CD14-positive monocyte (primary cell): ENCODE data around the gene CCR7. TPM values are rescaled to one million over a fixed set of nuclear protein-coding genes. Genes with fewer than 3 reads are reported as not detected.

Source experiments
- DNase-seq, 3 donors: peaks; one replicate each; pipeline ENCODE4 v3.0.0-alpha.2; 2011 to 2022
- H2AFZ ChIP-seq: 2 replicates; pipeline ENCODE4 v1.6.0; 2012; ENCODE audit warnings: mild to moderate bottlenecking, low read depth, low read length, inconsistent platforms; ENCODE audit not compliant: insufficient read depth, poor library complexity, severe bottlenecking
- H3K27ac ChIP-seq, 2 donors: 1 replicate in 1 of 2; 2 replicates in 1 of 2; pipeline ENCODE4 v1.5.1; 2012 to 2013; ENCODE audit warnings: low read length in 2 of 2, control low read depth in 1 of 2, inconsistent platforms in 1 of 2, low read depth in 1 of 2, mild to moderate bottlenecking in 1 of 2
- H3K27me3 ChIP-seq, 2 donors: one replicate each; pipeline versions ENCODE4 v1.6.0 to v1.6.1; 2011 to 2013; ENCODE audit warnings: low read length in 2 of 2; ENCODE audit not compliant: control insufficient read depth in 2 of 2, insufficient read depth in 2 of 2
- H3K36me3 ChIP-seq, 2 donors: replicated peaks in 1 of 2; 1 replicate in 1 of 2; 2 replicates in 1 of 2; pipeline versions ENCODE4 v1.5.1 to v1.6.1; 2012 to 2013; ENCODE audit warnings: low read length in 2 of 2, control low read depth in 1 of 2, inconsistent platforms in 1 of 2, mild to moderate bottlenecking in 1 of 2; ENCODE audit not compliant: insufficient read depth in 2 of 2, control insufficient read depth in 1 of 2
- H3K4me1 ChIP-seq, 2 donors: 1 replicate in 1 of 2; 2 replicates in 1 of 2; pipeline versions ENCODE4 v1.5.1 to v1.6.1; 2012 to 2013; ENCODE audit warnings: low read length in 2 of 2, control low read depth in 1 of 2, inconsistent platforms in 1 of 2, mild to moderate bottlenecking in 1 of 2, moderate library complexity in 1 of 2; ENCODE audit not compliant: insufficient read depth in 2 of 2, control insufficient read depth in 1 of 2
- H3K4me2 ChIP-seq: replicated peaks from 2 replicates; pipeline ENCODE3; 2012; ENCODE audit warnings: low read length, moderate library complexity, mild to moderate bottlenecking; ENCODE audit not compliant: poor library complexity, severe bottlenecking; ENCODE audit errors: extremely low read depth
- H3K4me3 ChIP-seq, 3 experiments: fragments of 200-600 bp in 1 of 3; sonication (generic) in 1 of 3; replicated peaks in 1 of 3; 1 replicate in 2 of 3; 2 replicates in 1 of 3; pipeline ENCODE4 v1.5.1; 2011 to 2013; ENCODE audit warnings: low read length in 3 of 3, mild to moderate bottlenecking in 3 of 3, control low read depth in 2 of 3, low read depth in 2 of 3, inconsistent platforms in 1 of 3, moderate library complexity in 1 of 3
- H3K79me2 ChIP-seq: 2 replicates; pipeline ENCODE4 v1.6.0; 2012; ENCODE audit warnings: mild to moderate bottlenecking, control low read depth, inconsistent platforms, low read length, moderate library complexity; ENCODE audit not compliant: insufficient read depth
- H3K9ac ChIP-seq: 2 replicates; pipeline ENCODE4 v1.6.0; 2017; ENCODE audit warnings: low read length, mild to moderate bottlenecking; ENCODE audit not compliant: insufficient read depth, poor library complexity, severe bottlenecking
- H3K9me3 ChIP-seq, 2 donors: replicated peaks in 1 of 2; 1 replicate in 1 of 2; 2 replicates in 1 of 2; pipeline versions ENCODE4 v1.5.1 to v1.6.1; 2012 to 2013; ENCODE audit warnings: low read length in 2 of 2, control low read depth in 1 of 2; ENCODE audit not compliant: control insufficient read depth in 1 of 2, insufficient read depth in 1 of 2
- H4K20me1 ChIP-seq: 2 replicates; pipeline ENCODE4 v1.6.0; 2012; ENCODE audit warnings: mild to moderate bottlenecking, low read length, control low read depth, moderate library complexity; ENCODE audit not compliant: insufficient read depth
- H3K27ac Mint-ChIP-seq, 7 donors: one replicate each; pipeline ENCODE4 v1.8.0; 2020; ENCODE audit warnings: mild to moderate bottlenecking in 7 of 7, mixed read lengths in 7 of 7, moderate library complexity in 6 of 7, inconsistent platforms in 2 of 7
- H3K27me3 Mint-ChIP-seq, 3 donors: one replicate each; pipeline ENCODE4 v1.8.0; 2021 to 2022; ENCODE audit warnings: low read depth in 3 of 3, mild to moderate bottlenecking in 3 of 3, mixed read lengths in 3 of 3, moderate library complexity in 3 of 3, inconsistent platforms in 1 of 3
- H3K36me3 Mint-ChIP-seq, 2 donors: one replicate each; pipeline ENCODE4 v1.8.0; 2020; ENCODE audit warnings: mixed read lengths in 2 of 2, inconsistent platforms in 1 of 2, mild to moderate bottlenecking in 1 of 2
- H3K4me1 Mint-ChIP-seq: one replicate; pipeline ENCODE4 v1.8.0; 2020; ENCODE audit warnings: mild to moderate bottlenecking, mixed read lengths
- H3K4me3 Mint-ChIP-seq, 2 donors: one replicate each; pipeline ENCODE4 v1.8.0; 2020; ENCODE audit warnings: mild to moderate bottlenecking in 2 of 2, mixed read lengths in 2 of 2, moderate library complexity in 1 of 2
- H3K9me3 Mint-ChIP-seq, 7 donors: one replicate each; pipeline ENCODE4 v1.8.0; 2020 to 2022; ENCODE audit warnings: mixed read lengths in 7 of 7, mild to moderate bottlenecking in 6 of 7, moderate library complexity in 6 of 7, inconsistent platforms in 2 of 7
- CTCF ChIP-seq: fragments of 200-600 bp; IDR thresholded peaks from one replicate; pipeline ENCODE4 v1.8.0; 2022; ENCODE audit warnings: antibody characterized with exemption, mild to moderate bottlenecking
- WGBS: methylation state at CpG from one replicate; pipeline ENCODE4 v1.1.5; 2013; ENCODE audit warnings: missing lambda C conversion rate; ENCODE audit not compliant: insufficient coverage; 5-methylcytosine and 5-hydroxymethylcytosine counted together
- intact Hi-C, 2 donors: fragments of 100-400 bp; cut with micrococcal nuclease; formaldehyde crosslinking; loops; one replicate each; pipeline versions ENCODE4 v1.15.0 to v1.15.1; 2023
- polyA plus RNA-seq, 3 donors: library from polyadenylated mRNA; depleted of rRNA in 1 of 3; unstranded in 2 of 3; stranded (reverse) in 1 of 3; fragments of 300-500 nt in 2 of 3; fragments of >200 nt in 1 of 3; fragmentation: Illumina TruSeq in 2 of 3; gene quantifications; 1 replicate in 2 of 3; 2 replicates in 1 of 3; pipeline ENCODE4 v1.2.3, GENCODE V29; 2012 to 2021

CCR7 gene
- polyA plus RNA-seq, 3 donors = 0.15 to 2.1 (median 1.2) TPM

GRCh38 chr17:40614431-40615067, 49.3 kb upstream of the CCR7 start:
- H3K4me3 ChIP-seq = no peak overlapping the region
- H3K9me3 Mint-ChIP-seq = no peaks in the 10 kb centered on the region
- no peaks in the 10 kb centered on the region for H3K36me3 Mint-ChIP-seq
- no peak overlapping the region for H3K27ac ChIP-seq
- no peaks in the 10 kb centered on the region for H3K27me3 ChIP-seq
- DNase-seq = no peak
- no peak overlapping the region for H3K27ac Mint-ChIP-seq
- peaks cover 8 to 21% (median 16%) of the 10 kb centered on the region in 3 donors for H3K27me3 Mint-ChIP-seq
- intact Hi-C loops = no loop called here
- no peak overlapping the region for H3K4me3 Mint-ChIP-seq
- no peak overlapping the region for H2AFZ ChIP-seq
- no peaks in the 10 kb centered on the region for H3K36me3 ChIP-seq
- no peak overlapping the region for H3K9ac ChIP-seq
- 98% methylated on average over 9 of the region's 13 CpGs for WGBS
- no peaks in the 10 kb centered on the region for H3K79me2 ChIP-seq
- no peak overlapping the region for H3K4me2 ChIP-seq
- H3K4me1 ChIP-seq = peaks cover 18 to 19% of the 10 kb centered on the region in 2 donors
- H3K4me1 Mint-ChIP-seq = peaks cover 20% of the 10 kb centered on the region
- no peaks in the 10 kb centered on the region for H4K20me1 ChIP-seq
- no peaks in the 10 kb centered on the region for H3K9me3 ChIP-seq
- TF ChIP-seq CTCF = no peak

- H3K36me3 Mint-ChIP-seq = no peaks in the 10 kb centered on the region
- H3K4me1 Mint-ChIP-seq = peaks cover 20% of the 10 kb centered on the region
- no peak overlapping the region for H3K4me2 ChIP-seq
- peak overlapping the region in 2 of 7 donors; percentile 33 to 47 for H3K27ac Mint-ChIP-seq
- H3K27me3 Mint-ChIP-seq = peaks cover 12 to 20% (median 14%) of the 10 kb centered on the region in 3 donors
- H3K4me3 ChIP-seq = no peak overlapping the region
- H4K20me1 ChIP-seq = no peaks in the 10 kb centered on the region
- H3K36me3 ChIP-seq = no peaks in the 10 kb centered on the region
- no peaks in the 10 kb centered on the region for H3K9me3 Mint-ChIP-seq
- no peak overlapping the region for H3K4me3 Mint-ChIP-seq
- 100% methylated on average over 4 of the region's 5 CpGs for WGBS
- no peak overlapping the region for H3K9ac ChIP-seq
- no peaks in the 10 kb centered on the region for H3K9me3 ChIP-seq
- H2AFZ ChIP-seq = no peak overlapping the region
- no peaks in the 10 kb centered on the region for H3K79me2 ChIP-seq
- intact Hi-C loops = no loop called here
- peaks cover 18 to 19% of the 10 kb centered on the region in 2 donors for H3K4me1 ChIP-seq
- no peak overlapping the region for H3K27ac ChIP-seq
- no peak for TF ChIP-seq CTCF
- no peaks in the 10 kb centered on the region for H3K27me3 ChIP-seq
- no peak for DNase-seq
Observed at GRCh38 chr17:40613467-40614154, 48.3 kb upstream of the CCR7 start.
